Tibial artery (tissue), 4 donors: Measurements from ENCODE around the gene FZD8.

ENCODE experiments used
- DNase-seq, 2 donors: peaks; one replicate each; pipeline ENCODE4 v3.0.0-alpha.2; 2019
- H3K27ac ChIP-seq, 2 donors: fragments of 200-600 bp; sonication (generic) in 1 of 2; 1 replicate in 1 of 2; 2 replicates in 1 of 2; pipeline ENCODE4 v1.5.1; 2018 to 2019; ENCODE audit warnings: mild to moderate bottlenecking in 1 of 2
- H3K27me3 ChIP-seq, 2 donors: fragments of 200-600 bp; sonication (generic) in 1 of 2; one replicate each; pipeline versions ENCODE4 v1.5.1 to v1.6.0; 2016 to 2019
- H3K36me3 ChIP-seq, 3 donors: fragments of 200-600 bp; sonication (generic) in 2 of 3; one replicate each; pipeline ENCODE4 v1.5.1; 2016 to 2019; ENCODE audit warnings: mild to moderate bottlenecking in 2 of 3
- H3K4me1 ChIP-seq, 4 donors: fragments of 200-600 bp; sonication (generic) in 2 of 4; 1 replicate in 3 of 4; 2 replicates in 1 of 4; pipeline ENCODE4 v1.5.1; 2016 to 2019
- H3K4me3 ChIP-seq, 2 donors: fragments of 200-600 bp; sonication (generic) in 1 of 2; 1 replicate in 1 of 2; 2 replicates in 1 of 2; pipeline ENCODE4 v1.5.1; 2018 to 2019; ENCODE audit warnings: mild to moderate bottlenecking in 2 of 2
- H3K9me3 ChIP-seq, 3 donors: fragments of 200-600 bp; sonication (generic) in 1 of 3; one replicate each; pipeline ENCODE4 v1.5.1; 2016 to 2019
- intact Hi-C: fragments of 100-400 bp; cut with DNase I; formaldehyde crosslinking; loops from one replicate; pipeline ENCODE4 v1.15.0; 2023; ENCODE audit warnings: low total_unique reads
- TF ChIP-seq, protein P1 (sequence below), 2 experiments: fragments of 200-600 bp in 1 of 2; fragments of 450-650 bp in 1 of 2; IDR thresholded peaks; one replicate each; pipeline ENCODE4 v1.5.1; 2017 to 2019; ENCODE audit warnings: antibody characterized with exemption in 2 of 2, mild to moderate bottlenecking in 1 of 2, moderate library complexity in 1 of 2

The FZD8 gene

DNA sequence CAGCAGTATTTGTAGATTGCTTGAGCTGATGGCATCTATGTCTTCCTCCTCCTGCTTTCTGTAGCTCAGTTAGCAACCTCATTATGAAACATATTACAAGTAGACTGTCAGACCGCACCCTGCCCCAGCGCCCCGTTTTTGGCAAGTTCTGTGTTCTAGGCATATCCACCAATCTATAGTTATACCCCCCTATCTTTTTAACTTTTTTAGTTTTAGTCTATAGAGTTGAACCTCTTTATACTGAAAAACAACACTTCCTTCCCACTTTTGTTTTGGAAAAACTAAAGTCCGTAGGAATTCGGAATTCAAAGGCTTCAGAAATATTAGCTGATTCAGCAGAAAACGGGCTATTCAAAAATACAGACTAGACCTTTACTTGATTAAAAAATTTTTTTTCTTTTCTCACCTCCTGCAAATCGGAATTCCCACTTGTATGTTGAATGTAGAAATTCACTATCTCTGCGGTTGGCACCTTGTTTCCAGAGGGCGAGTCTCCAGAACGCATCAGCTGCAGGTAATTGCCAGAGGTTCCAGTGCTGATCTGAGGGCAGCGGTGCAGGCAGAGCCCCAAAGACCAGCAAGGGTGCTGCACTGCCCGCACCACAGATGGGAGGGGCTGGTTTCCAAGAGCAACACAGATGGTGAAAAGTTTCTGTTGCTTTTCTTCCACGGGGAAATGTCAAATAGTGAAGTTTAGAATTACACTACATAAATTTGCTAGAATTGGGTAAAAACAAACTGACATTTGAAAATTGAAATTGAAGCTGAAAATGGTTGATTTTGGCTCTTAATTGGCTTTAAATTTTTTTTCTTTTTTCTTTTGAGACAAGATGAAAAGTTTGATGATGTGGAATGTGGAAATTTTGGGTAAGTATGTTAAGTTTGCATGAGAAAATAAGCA lies 2.2 kb upstream of the FZD8 start:
- Histone ChIP-seq H3K4me3 (peak overlapping the region; percentile 78 to 81), H3K4me1 (peaks cover 0 to 18% (median 11%) of the 10 kb centered on the region in 4 donors), H3K36me3 (no peaks in the 10 kb centered on the region), H3K27ac (peak overlapping the region; percentile 86 to 94), H3K27me3 (no peaks in the 10 kb centered on the region), H3K9me3 (no peaks in the 10 kb centered on the region)
- no peak for DNase-seq
- TF ChIP-seq, protein P1, sequence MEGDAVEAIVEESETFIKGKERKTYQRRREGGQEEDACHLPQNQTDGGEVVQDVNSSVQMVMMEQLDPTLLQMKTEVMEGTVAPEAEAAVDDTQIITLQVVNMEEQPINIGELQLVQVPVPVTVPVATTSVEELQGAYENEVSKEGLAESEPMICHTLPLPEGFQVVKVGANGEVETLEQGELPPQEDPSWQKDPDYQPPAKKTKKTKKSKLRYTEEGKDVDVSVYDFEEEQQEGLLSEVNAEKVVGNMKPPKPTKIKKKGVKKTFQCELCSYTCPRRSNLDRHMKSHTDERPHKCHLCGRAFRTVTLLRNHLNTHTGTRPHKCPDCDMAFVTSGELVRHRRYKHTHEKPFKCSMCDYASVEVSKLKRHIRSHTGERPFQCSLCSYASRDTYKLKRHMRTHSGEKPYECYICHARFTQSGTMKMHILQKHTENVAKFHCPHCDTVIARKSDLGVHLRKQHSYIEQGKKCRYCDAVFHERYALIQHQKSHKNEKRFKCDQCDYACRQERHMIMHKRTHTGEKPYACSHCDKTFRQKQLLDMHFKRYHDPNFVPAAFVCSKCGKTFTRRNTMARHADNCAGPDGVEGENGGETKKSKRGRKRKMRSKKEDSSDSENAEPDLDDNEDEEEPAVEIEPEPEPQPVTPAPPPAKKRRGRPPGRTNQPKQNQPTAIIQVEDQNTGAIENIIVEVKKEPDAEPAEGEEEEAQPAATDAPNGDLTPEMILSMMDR (IDR thresholded peaks at IDR 0.05) = no peak
- intact Hi-C loops = loop anchor here (10.0 kb wide), 2 partner anchors 151 to 519 kb away; partner anchors contain the start of gene CREM

DNA sequence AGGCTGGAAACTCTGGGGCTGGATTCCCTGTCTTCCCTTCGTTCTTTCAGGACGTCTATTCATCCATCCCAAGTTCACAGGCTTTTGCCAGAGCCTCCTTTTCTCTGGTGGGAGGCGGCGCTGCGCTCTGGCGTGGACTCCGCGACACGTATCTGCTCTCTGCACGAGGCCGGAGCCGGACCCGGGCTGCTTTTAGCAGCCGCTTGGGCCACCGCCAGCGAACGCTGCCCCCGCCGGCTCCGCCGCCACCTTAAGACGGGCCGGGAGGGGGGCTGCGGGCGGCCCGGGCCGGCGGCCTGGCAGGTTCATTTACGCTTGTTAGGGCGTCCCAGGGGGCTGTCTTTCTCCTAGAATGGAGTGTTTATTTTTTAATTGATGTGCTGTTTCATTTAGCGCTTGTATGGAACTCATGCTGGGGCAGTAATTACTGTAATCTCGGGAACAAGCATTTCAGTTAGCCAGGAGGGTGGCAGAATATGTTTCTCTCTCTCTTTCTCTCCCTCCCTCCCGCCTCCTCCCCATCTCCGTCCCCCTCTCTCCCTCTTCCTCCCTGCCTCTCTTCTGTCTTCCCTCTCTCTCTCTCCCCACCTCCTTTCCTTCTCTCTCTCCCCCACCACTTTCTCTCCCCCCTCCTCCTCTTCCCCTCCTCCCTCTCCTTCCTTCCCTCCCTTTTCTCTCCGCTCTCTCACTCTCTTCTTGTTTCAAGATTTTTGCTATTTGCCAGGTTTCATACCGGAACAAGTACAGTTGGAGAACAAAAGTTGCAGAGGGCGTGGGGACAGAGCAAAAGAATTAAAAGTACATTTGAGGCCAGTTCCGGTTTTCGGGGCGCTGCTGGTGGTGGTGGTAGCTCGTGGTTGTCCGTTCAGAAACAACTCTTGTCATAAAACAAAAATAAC lies 1.3 kb upstream of the FZD8 start:
- intact Hi-C loops = loop anchor here (10.0 kb wide), 2 partner anchors 151 to 519 kb away; partner anchors contain the start of gene CREM
- H3K9me3 ChIP-seq = no peaks in the 10 kb centered on the region
- H3K4me3 ChIP-seq = peak overlapping the region; percentile 78 to 81
- H3K4me1 ChIP-seq = peaks cover 0 to 26% (median 18%) of the 10 kb centered on the region in 4 donors
- H3K27ac ChIP-seq = peak overlapping the region; percentile 86 to 94
- H3K27me3 ChIP-seq = no peaks in the 10 kb centered on the region
- no peaks in the 10 kb centered on the region for H3K36me3 ChIP-seq
- DNase-seq = peak; percentile 78 to 90
- TF ChIP-seq, protein P1 (IDR thresholded peaks at IDR 0.05) = no peak

DNA sequence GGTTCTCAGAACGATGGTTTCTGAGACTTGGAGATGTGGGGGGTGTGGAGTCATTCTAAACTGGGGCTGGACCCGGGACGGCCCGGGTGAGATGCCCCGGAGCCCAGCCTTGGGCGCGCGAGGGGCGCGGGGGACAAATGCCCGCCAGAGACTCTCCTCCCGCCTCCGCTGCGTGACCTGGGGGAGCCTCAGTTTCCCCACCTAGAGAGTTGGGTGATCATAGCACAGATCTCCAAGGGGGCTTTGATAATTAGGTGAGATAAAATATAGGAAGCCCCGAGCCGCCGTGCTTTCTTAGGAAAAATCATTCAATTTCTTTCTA lies 658 bp upstream of the FZD8 start:
- Histone ChIP-seq H3K9me3 (no peaks in the 10 kb centered on the region), H3K27ac (peak overlapping the region; percentile 86 to 94), H3K36me3 (no peaks in the 10 kb centered on the region), H3K4me3 (peak overlapping the region; percentile 78 to 81), H3K4me1 (peaks cover 0 to 33% (median 20%) of the 10 kb centered on the region in 4 donors), H3K27me3 (no peaks in the 10 kb centered on the region)
- intact Hi-C loops = loop anchor here (10.0 kb wide), 2 partner anchors 152 to 518 kb away; partner anchors contain the start of gene CREM
- no peak for DNase-seq
- TF ChIP-seq, protein P1 (IDR thresholded peaks at IDR 0.05) = no peak

DNA sequence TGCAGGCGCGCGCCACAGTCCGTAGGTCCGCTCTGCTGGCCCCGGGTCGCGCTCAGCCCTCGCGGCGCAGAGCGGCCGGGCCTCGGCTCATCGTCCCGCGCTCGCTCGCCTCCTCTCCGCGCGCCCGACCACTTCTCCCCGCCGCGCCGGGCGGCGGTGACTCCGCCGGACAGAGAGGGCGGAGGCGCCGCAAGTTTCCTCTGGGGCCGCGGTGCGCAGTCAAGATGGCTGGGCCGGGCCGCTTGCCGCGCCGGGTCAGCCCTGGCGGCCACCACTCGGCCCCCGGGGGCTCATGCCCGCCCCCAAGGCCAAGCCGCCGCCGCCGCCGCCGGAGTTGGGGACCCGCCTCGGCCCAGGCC lies 441 bp downstream of the FZD8 start:
- no peaks in the 10 kb centered on the region for H3K36me3 ChIP-seq
- H3K4me3 ChIP-seq = peak overlapping the region; percentile 78 to 81
- H3K4me1 ChIP-seq = peaks cover 0 to 44% (median 25%) of the 10 kb centered on the region in 4 donors
- peak overlapping the region; percentile 86 to 94 for H3K27ac ChIP-seq
- DNase-seq = no peak
- intact Hi-C loops = loop anchor here (10.0 kb wide), 2 partner anchors 153 to 517 kb away; partner anchors contain the start of gene CREM
- H3K9me3 ChIP-seq = no peaks in the 10 kb centered on the region
- H3K27me3 ChIP-seq = no peaks in the 10 kb centered on the region
- TF ChIP-seq, protein P1 (IDR thresholded peaks at IDR 0.05) = no peak

DNA sequence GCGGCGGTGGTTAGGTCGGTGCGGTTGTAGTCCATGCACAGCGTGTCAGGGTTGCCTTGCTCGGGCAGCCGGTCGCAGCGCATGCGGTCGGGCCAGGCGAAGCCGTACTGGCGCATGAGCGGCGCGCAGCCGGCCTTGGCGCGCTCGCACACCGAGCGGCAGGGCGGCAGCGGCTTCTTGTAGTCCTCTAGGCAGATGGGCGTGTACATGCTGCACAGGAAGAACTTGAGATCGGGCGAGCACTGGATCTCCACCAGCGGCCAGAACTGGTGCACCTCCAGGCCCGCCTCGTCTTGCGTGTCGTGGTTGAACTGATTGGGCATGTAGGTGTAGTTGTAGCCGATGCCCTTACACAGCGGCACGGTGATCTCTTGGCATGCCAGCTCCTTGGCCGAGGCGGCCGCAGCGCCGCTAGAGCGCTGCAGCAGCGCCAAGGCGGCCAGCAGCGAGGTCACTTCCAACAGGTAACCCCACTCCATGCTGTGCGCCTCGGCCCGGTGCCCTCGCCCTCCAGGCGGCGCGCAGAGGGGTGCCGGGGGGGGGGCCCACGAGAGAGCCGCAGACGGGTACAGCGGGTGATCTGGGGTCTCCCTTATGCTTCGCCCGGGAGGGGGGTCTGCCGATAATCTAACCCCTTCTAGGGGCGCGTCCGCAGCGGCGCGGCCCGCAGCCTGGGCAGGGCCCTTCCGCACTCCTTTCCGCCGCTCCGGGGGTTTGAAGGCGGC lies 983 bp downstream of the FZD8 start:
- intact Hi-C loops = loop anchor here (10.0 kb wide), 2 partner anchors 154 to 516 kb away; partner anchors contain the start of gene CREM
- Histone ChIP-seq H3K27ac (peak overlapping the region; percentile 86 to 94), H3K4me1 (peaks cover 0 to 49% (median 25%) of the 10 kb centered on the region in 4 donors), H3K9me3 (no peaks in the 10 kb centered on the region), H3K27me3 (no peaks in the 10 kb centered on the region), H3K4me3 (peak overlapping the region; percentile 78 to 81), H3K36me3 (no peaks in the 10 kb centered on the region)
- TF ChIP-seq, protein P1 (IDR thresholded peaks at IDR 0.05) = no peak
- peak; percentile 66 to 83 for DNase-seq
